ENCODE data around the gene UBAP1. TPM values are rescaled to one million over a fixed set of nuclear protein-coding genes. Genes with fewer than 3 reads are reported as not detected.
A peak's percentile ranks its signal among the peaks of the same experiment; 100 is the strongest.

The UBAP1 gene
- total and polyA plus RNA-seq, 4 experiments from 2014 or later: 34.8 to 58.8 (median 46.9) TPM

DNA sequence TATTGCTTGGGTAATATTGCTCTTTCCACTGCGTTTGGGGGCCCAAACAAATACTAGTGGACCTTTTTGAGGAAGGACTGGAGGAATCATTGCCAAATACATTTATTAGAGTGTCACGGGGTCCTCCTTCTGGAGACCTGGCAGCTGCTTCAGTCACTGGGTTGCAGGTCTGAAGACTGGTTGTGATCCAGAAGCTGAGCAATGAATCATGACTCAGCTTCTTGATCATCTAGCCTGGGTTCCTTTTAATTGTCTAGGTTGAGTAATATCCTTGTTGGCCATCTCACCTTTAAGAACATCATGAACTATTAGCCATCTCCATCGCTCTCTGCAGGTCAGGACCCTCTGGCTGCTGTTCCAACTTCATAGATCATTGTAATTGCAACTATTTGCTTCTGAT is 15.4 kb upstream of the UBAP1 start:
- no peaks in the 10 kb centered on the region for H3K4me1 ChIP-seq (ENCODE audit: insufficient read depth, low read length)
- no peak overlapping the region for H3K4me3 ChIP-seq (ENCODE audit: low read length in 2 of 2)
- H3K9me3 Mint-ChIP-seq: no peaks in the 10 kb centered on the region
- CTCF ChIA-PET (ENCODE audit: partially characterized antibody): interaction anchor here (0.6 to 1.3 kb wide), 2 partner anchors 90 to 350 kb away, joined by 3 to 7 read pairs; no protein-coding TSS in a partner anchor
- H3K9me3 ChIP-seq (ENCODE audit: control insufficient read depth in 1 of 2, low read length in 2 of 2): no peaks in the 10 kb centered on the region
- POLR2A ChIA-PET (ENCODE audit: partially characterized antibody): no interaction called here
- no peak overlapping the region for H3K27ac ChIP-seq (ENCODE audit: low read depth, low read length)
- no peaks in the 10 kb centered on the region for H3K36me3 Mint-ChIP-seq
- peak overlapping the region in 1 of 7 donors; percentile 13 for H3K27ac Mint-ChIP-seq
- no peak overlapping the region for H3K4me3 Mint-ChIP-seq
- DNase-seq: no peak
- H3K27me3 Mint-ChIP-seq: no peaks in the 10 kb centered on the region
- H3K4me1 Mint-ChIP-seq: no peaks in the 10 kb centered on the region
- H3K36me3 ChIP-seq (ENCODE audit: insufficient read depth, low read length): no peaks in the 10 kb centered on the region
- intact Hi-C loops (cut with micrococcal nuclease): no loop called here
- H3K27me3 ChIP-seq (ENCODE audit: insufficient read depth, low read length): no peaks in the 10 kb centered on the region

DNA sequence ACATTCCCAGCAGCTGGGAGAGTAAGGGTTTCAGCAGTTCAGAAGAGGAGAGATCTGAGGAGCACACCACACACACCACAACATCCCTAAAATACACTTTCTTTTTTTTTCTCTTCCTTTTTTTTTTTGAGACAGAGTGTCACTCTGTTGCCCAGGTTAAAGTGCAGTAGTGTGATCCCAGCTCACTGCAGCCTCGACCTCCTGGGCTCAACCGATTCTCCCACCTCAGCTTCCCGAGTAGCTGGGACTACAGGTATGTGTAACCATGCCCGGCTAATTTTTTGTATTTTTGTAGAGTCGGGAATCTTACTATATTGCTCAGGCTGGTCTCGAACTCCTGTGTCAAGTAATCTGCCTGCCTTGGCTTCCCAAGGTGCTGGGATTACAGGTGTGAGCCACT is 9.7 kb upstream of the UBAP1 start:
- no peaks in the 10 kb centered on the region for H3K9me3 ChIP-seq (ENCODE audit: control insufficient read depth in 1 of 2, low read length in 2 of 2)
- H3K36me3 ChIP-seq (ENCODE audit: insufficient read depth, low read length): no peaks in the 10 kb centered on the region
- no peak overlapping the region for H3K4me3 ChIP-seq (ENCODE audit: low read length in 2 of 2)
- H3K27me3 ChIP-seq (ENCODE audit: insufficient read depth, low read length): no peaks in the 10 kb centered on the region
- H3K4me1 ChIP-seq (ENCODE audit: insufficient read depth, low read length): peaks cover 12% of the 10 kb centered on the region
- ChIA-PET CTCF (ENCODE audit: partially characterized antibody) (interaction anchor here (0.9 to 1.6 kb wide), 2 partner anchors 10 to 84 kb away, joined by 3 to 4 read pairs; partner anchors contain the start of gene UBAP1), POLR2A (ENCODE audit: partially characterized antibody) (no interaction called here)
- Mint-ChIP-seq H3K4me3 (no peak overlapping the region), H3K27me3 (no peaks in the 10 kb centered on the region), H3K4me1 (peaks cover 2 to 12% (median 7%) of the 10 kb centered on the region in 4 donors), H3K9me3 (no peaks in the 10 kb centered on the region), H3K36me3 (no peaks in the 10 kb centered on the region), H3K27ac (no peak overlapping the region)
- intact Hi-C loops (cut with micrococcal nuclease): no loop called here
- no peak overlapping the region for H3K27ac ChIP-seq (ENCODE audit: low read depth, low read length)
- DNase-seq: no peak

DNA sequence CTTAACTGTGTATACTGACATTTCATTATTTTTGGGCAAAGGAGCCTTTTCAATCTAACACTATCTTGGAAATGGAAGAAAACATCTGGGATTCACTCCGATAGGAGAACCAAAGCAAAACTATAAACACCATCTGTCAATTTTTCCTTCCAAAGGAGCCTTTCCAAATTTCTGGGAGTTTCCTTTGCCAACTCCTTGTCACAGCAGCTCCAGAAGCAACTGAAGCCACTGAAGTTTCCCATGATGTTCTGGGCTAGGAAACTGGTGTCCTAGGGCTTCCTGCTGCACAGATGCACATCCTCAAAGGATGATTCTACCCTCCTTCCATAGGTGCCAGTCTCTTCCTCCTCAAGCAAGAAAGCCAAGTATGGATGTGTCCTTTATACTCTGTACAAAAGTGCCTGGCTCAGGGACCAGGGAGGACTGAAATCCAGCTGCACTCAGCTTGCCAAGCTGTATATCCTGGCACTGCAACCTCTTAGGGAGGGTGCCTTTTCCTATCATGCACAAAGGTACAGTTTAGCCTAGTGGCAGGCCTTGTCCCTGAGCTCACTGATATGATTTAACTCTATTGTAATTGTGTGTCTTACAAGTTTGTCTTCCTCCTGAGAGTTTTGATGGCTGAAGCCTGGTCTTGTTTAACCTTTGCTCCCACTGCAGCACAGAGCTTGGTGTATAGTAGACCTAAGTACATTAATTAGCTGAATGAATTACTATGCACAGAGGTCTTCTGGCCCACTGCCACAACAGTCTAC is 8.4 kb upstream of the UBAP1 start:
- POLR2A ChIA-PET (ENCODE audit: partially characterized antibody): interaction anchor here (0.5 to 1.1 kb wide), 2 partner anchors 9 to 10 kb away, joined by 3 to 6 read pairs; partner anchors contain the start of gene UBAP1
- CTCF ChIA-PET (ENCODE audit: partially characterized antibody): interaction anchor here (0.7 to 1.2 kb wide), 4 partner anchors 10 to 362 kb away, joined by 3 read pairs; no protein-coding TSS in a partner anchor
- no peaks in the 10 kb centered on the region for H3K9me3 Mint-ChIP-seq
- H3K27ac ChIP-seq (ENCODE audit: low read depth, low read length): no peak overlapping the region
- intact Hi-C loops (cut with micrococcal nuclease): no loop called here
- DNase-seq: no peak
- no peak overlapping the region for H3K4me3 ChIP-seq (ENCODE audit: low read length in 2 of 2)
- H3K4me1 Mint-ChIP-seq: peaks cover 2 to 12% (median 7%) of the 10 kb centered on the region in 4 donors
- no peaks in the 10 kb centered on the region for H3K9me3 ChIP-seq (ENCODE audit: control insufficient read depth in 1 of 2, low read length in 2 of 2)
- peak overlapping the region in 5 of 7 donors; percentile 22 to 68 (median 43) for H3K27ac Mint-ChIP-seq
- peaks cover 12% of the 10 kb centered on the region for H3K4me1 ChIP-seq (ENCODE audit: insufficient read depth, low read length)
- H3K4me3 Mint-ChIP-seq: no peak overlapping the region
- H3K36me3 ChIP-seq (ENCODE audit: insufficient read depth, low read length): no peaks in the 10 kb centered on the region
- no peaks in the 10 kb centered on the region for H3K27me3 ChIP-seq (ENCODE audit: insufficient read depth, low read length)
- no peaks in the 10 kb centered on the region for H3K36me3 Mint-ChIP-seq
- no peaks in the 10 kb centered on the region for H3K27me3 Mint-ChIP-seq

DNA sequence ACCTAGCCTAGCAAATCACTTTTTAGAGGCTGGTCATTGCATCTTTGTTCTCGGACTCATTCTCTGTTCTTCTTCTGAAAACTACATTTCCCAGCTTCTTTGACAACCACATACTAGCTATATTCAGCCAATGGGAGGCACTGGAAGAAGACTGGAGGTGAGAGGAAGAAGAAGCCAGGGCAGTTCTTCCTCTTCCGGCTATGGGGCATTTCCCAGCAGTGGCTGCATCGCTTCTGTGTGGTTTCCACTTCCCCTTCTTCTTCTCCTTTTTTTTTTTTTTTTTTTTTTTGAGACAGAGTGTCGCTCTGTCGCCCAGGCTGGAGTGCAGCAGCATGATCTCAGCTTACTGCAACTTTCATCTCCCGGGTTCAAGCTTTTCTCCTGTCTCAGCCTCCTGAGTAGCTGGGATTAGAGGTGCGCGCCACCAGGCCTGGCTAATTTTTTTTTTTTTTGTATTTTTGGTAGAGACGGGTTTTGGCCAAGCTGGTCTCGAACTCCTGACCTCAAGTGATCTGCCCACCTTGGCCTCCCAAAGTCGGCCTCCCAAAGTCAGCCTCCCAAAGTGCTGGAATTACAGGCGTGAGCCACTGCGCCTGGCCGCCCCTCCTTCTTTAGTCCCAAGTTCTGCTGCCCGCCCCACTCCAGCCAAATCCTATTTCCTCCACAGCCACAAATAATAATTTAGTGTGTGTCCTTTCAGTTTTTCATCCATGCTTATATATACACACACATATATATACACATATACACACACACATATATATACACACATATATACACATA is 6.9 kb upstream of the UBAP1 start:
- Mint-ChIP-seq H3K4me3 (peak overlapping the region; percentile 39 to 87 (median 68)), H3K9me3 (no peaks in the 10 kb centered on the region), H3K27me3 (no peaks in the 10 kb centered on the region), H3K4me1 (peaks cover 2 to 12% (median 7%) of the 10 kb centered on the region in 4 donors), H3K27ac (peak overlapping the region in 6 of 7 donors; percentile 18 to 88 (median 84)), H3K36me3 (no peaks in the 10 kb centered on the region)
- ChIA-PET POLR2A (ENCODE audit: partially characterized antibody) (no interaction called here), CTCF (ENCODE audit: partially characterized antibody) (interaction anchor here (1.2 kb wide), 1 partner anchor 12 kb away, joined by 3 read pairs; no protein-coding TSS in a partner anchor)
- H3K27ac ChIP-seq (ENCODE audit: low read depth, low read length): no peak overlapping the region
- H3K9me3 ChIP-seq (ENCODE audit: control insufficient read depth in 1 of 2, low read length in 2 of 2): no peaks in the 10 kb centered on the region
- intact Hi-C loops (cut with micrococcal nuclease): no loop called here
- no peaks in the 10 kb centered on the region for H3K36me3 ChIP-seq (ENCODE audit: insufficient read depth, low read length)
- H3K4me3 ChIP-seq (ENCODE audit: low read length in 2 of 2): no peak overlapping the region
- peak; percentile 30 to 70 (median 62) for DNase-seq
- H3K27me3 ChIP-seq (ENCODE audit: insufficient read depth, low read length): no peaks in the 10 kb centered on the region
- peaks cover 12% of the 10 kb centered on the region for H3K4me1 ChIP-seq (ENCODE audit: insufficient read depth, low read length)

DNA sequence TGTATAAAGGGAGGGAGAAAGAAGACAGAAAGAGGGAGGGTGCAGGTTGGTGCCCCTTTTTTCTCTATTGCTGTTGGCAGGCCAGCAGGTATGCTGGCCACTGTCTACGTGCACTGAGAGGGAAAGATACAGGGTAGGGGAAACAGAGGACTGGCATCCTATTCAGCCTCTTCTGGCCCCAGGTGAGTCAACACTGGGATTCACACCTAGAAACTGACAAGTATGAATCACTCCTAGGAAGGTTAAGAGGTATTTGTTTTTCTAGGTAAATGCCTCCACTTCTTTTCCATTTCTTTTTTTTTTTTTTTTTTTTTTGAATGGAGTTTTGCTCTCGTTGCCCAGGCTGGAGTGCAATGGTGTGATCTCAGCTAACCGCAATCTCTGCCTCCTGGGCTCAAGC is 2.8 kb upstream of the UBAP1 start:
- CTCF ChIA-PET (ENCODE audit: partially characterized antibody): interaction anchor here (0.7 kb wide), 1 partner anchor 398 kb away, joined by 4 read pairs; no protein-coding TSS in a partner anchor
- peaks cover 0 to 13% of the 10 kb centered on the region in 2 donors for H3K36me3 Mint-ChIP-seq
- no peak overlapping the region for H3K4me3 ChIP-seq (ENCODE audit: low read length in 2 of 2)
- H3K27me3 Mint-ChIP-seq: no peaks in the 10 kb centered on the region
- no peaks in the 10 kb centered on the region for H3K36me3 ChIP-seq (ENCODE audit: insufficient read depth, low read length)
- H3K9me3 Mint-ChIP-seq: no peaks in the 10 kb centered on the region
- POLR2A ChIA-PET (ENCODE audit: partially characterized antibody): no interaction called here
- H3K4me1 Mint-ChIP-seq: peaks cover 15 to 32% (median 20%) of the 10 kb centered on the region in 4 donors
- H3K27ac ChIP-seq (ENCODE audit: low read depth, low read length): no peak overlapping the region
- no peaks in the 10 kb centered on the region for H3K9me3 ChIP-seq (ENCODE audit: control insufficient read depth in 1 of 2, low read length in 2 of 2)
- H3K4me3 Mint-ChIP-seq: peak overlapping the region in 2 of 8 donors; percentile 26 to 57
- H3K4me1 ChIP-seq (ENCODE audit: insufficient read depth, low read length): peaks cover 30% of the 10 kb centered on the region
- no peak for DNase-seq
- intact Hi-C loops (cut with micrococcal nuclease): no loop called here
- H3K27ac Mint-ChIP-seq: peak overlapping the region in 2 of 7 donors; percentile 56 to 89
- no peaks in the 10 kb centered on the region for H3K27me3 ChIP-seq (ENCODE audit: insufficient read depth, low read length)

DNA sequence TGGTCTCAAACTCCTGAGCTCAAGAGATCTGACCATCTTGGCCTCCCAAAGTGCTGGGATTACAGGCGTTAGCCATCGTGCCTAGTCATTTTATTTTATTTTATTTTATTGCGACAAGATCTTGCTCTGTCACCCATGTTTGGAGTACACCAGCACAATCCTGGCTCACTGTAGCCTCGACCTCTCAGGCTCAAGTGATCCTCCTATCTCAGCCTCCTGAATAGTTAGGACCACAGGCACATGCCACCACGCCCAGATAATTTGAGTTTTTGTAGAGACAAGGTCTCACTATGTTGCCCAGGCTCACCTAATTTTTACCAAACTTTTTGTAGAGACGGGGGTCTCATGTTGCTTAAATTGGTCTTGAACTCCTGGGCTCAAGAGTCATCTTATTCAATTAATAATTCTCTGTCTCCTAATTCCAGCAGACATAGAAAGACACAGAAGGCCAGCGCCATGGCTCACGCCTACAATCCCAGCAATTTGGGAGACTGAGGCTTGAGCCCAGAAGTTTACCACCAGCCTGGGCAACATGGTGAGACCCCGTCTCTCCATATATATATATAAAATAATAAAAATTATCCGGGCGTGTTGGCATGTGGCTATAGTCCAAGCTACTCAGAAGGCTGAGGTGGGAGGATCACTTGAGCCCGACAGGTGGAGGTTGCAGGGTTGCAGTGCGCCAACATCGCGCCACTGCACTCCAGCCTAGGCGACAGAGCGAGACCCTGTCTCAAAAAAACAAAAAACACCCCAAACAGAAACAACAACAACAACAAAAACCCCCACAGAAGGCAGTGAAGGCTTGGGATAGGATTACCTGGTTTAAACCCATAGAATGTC is 1.0 kb upstream of the UBAP1 start:
- peak overlapping the region; percentile 94 for H3K27ac ChIP-seq (ENCODE audit: low read depth, low read length)
- no peak for DNase-seq
- H3K4me3 ChIP-seq (ENCODE audit: low read length in 2 of 2): peak overlapping the region; percentile 57 to 74
- Mint-ChIP-seq H3K4me1 (peaks cover 13 to 27% (median 15%) of the 10 kb centered on the region in 4 donors), H3K27ac (peak overlapping the region; percentile 85 to 100 (median 100)), H3K27me3 (no peaks in the 10 kb centered on the region), H3K4me3 (peak overlapping the region; percentile 91 to 100 (median 99)), H3K36me3 (peaks cover 0 to 14% of the 10 kb centered on the region in 2 donors), H3K9me3 (no peaks in the 10 kb centered on the region)
- no peaks in the 10 kb centered on the region for H3K9me3 ChIP-seq (ENCODE audit: control insufficient read depth in 1 of 2, low read length in 2 of 2)
- ChIA-PET CTCF (ENCODE audit: partially characterized antibody) (interaction anchor here (1.0 to 1.5 kb wide), 4 partner anchors 45 to 77 kb away, joined by 3 to 8 read pairs (median 4); no protein-coding TSS in a partner anchor), POLR2A (ENCODE audit: partially characterized antibody) (interaction anchor here (0.6 to 2.2 kb wide), 11 partner anchors 15 to 888 kb away, joined by 3 to 22 read pairs (median 4); partner anchors contain the start of genes MYORG and NFX1)
- H3K27me3 ChIP-seq (ENCODE audit: insufficient read depth, low read length): no peaks in the 10 kb centered on the region
- intact Hi-C loops (cut with micrococcal nuclease): loop anchor here (1.0 to 2.0 kb wide), 4 partner anchors 52 to 199 kb away; partner anchors contain the start of genes DCAF12, MYORG and UBAP2
- H3K36me3 ChIP-seq (ENCODE audit: insufficient read depth, low read length): no peaks in the 10 kb centered on the region
- H3K4me1 ChIP-seq (ENCODE audit: insufficient read depth, low read length): peaks cover 18% of the 10 kb centered on the region

Measured in CD4-positive, alpha-beta memory T cell (primary cell).